ENCODE results near the gene PRKAR2A.
"Not testable (repeated sequence)": the region's sequence is repeated elsewhere in the genome, so short reads cannot be mapped to it uniquely, and the experiment has no call there.

Gene PRKAR2A

GRCh38 chr3:48733752-48734518, 113.7 kb downstream of the PRKAR2A start:
- not testable (repeated sequence) for DNase-seq (ENCODE audit: low read depth in 2 of 3, low spot score in 1 of 3)

GRCh38 chr3:48727511-48727910, 120.2 kb downstream of the PRKAR2A start:
- DNase-seq (ENCODE audit: low read depth in 2 of 3, low spot score in 1 of 3) = no peak

- not testable (repeated sequence) for DNase-seq (ENCODE audit: low read depth in 2 of 3, low spot score in 1 of 3)
Observed at GRCh38 chr3:48725185-48725855, 122.4 kb downstream of the PRKAR2A start.

- DNase-seq (ENCODE audit: low read depth in 2 of 3, low spot score in 1 of 3) = no peak
Observed at GRCh38 chr3:48723725-48724124, 123.9 kb downstream of the PRKAR2A start.

GRCh38 chr3:48723293-48723692, 124.4 kb downstream of the PRKAR2A start:
- not testable (repeated sequence) for DNase-seq (ENCODE audit: low read depth in 2 of 3, low spot score in 1 of 3)

GRCh38 chr3:48716982-48717746, 130.5 kb downstream of the PRKAR2A start, which contains the start of gene IP6K2:
TSS of gene IP6K2 (minus strand) at chr3:48717221. CDS start at chr3:48695291, 21,930 bp downstream.
- peak; percentile 98 to 100 (median 99) for DNase-seq (ENCODE audit: low read depth in 2 of 3, low spot score in 1 of 3)

- peak in 2 of 3 donors; percentile 13 to 16 for DNase-seq (ENCODE audit: low read depth in 2 of 3, low spot score in 1 of 3)
Observed at GRCh38 chr3:48716508-48716981, 131.1 kb downstream of the PRKAR2A start.

GRCh38 chr3:48715174-48715800, 132.4 kb downstream of the PRKAR2A start:
- DNase-seq (ENCODE audit: low read depth in 2 of 3, low spot score in 1 of 3) = no peak

- no peak for DNase-seq (ENCODE audit: low read depth in 2 of 3, low spot score in 1 of 3)
Observed at GRCh38 chr3:48711727-48712126, 135.9 kb downstream of the PRKAR2A start.

- DNase-seq (ENCODE audit: low read depth in 2 of 3, low spot score in 1 of 3) = no peak
Observed at GRCh38 chr3:48709051-48709461, 138.6 kb downstream of the PRKAR2A start.

- DNase-seq (ENCODE audit: low read depth in 2 of 3, low spot score in 1 of 3) = no peak
Observed at GRCh38 chr3:48708481-48708889, 139.2 kb downstream of the PRKAR2A start.

- no peak for DNase-seq (ENCODE audit: low read depth in 2 of 3, low spot score in 1 of 3)
Observed at GRCh38 chr3:48707157-48707556, 140.5 kb downstream of the PRKAR2A start.

GRCh38 chr3:48702320-48702920, 145.3 kb downstream of the PRKAR2A start:
- no peak for DNase-seq (ENCODE audit: low read depth in 2 of 3, low spot score in 1 of 3)

GRCh38 chr3:48700731-48701405, 146.8 kb downstream of the PRKAR2A start:
- no peak for DNase-seq (ENCODE audit: low read depth in 2 of 3, low spot score in 1 of 3)

GRCh38 chr3:48698891-48699290, 148.8 kb downstream of the PRKAR2A start:
- DNase-seq (ENCODE audit: low read depth in 2 of 3, low spot score in 1 of 3) = no peak

GRCh38 chr3:48697952-48698351, 149.7 kb downstream of the PRKAR2A start:
- no peak for DNase-seq (ENCODE audit: low read depth in 2 of 3, low spot score in 1 of 3)

- DNase-seq (ENCODE audit: low read depth in 2 of 3, low spot score in 1 of 3) = no peak
Observed at GRCh38 chr3:48696601-48697000, 151.1 kb downstream of the PRKAR2A start.

All from stimulated activated CD4-positive, alpha-beta T cell treated with anti-CD3 and anti-CD28 coated beads, Interleukin-12 subunit alpha, Interleukin-12 subunit beta, amount 100 ng/mL, for 48 hours (primary cell).